NT2/D1 (cell line): ENCODE data around the gene TCEAL1.

ENCODE experiments used
- SUZ12 ChIP-seq: IDR thresholded peaks from 2 replicates; pipeline ENCODE4 v1.6.1; 2011; ENCODE audit not compliant: insufficient read length, insufficient read depth; ENCODE audit errors: extremely low read depth
- YY1 ChIP-seq: IDR thresholded peaks from 2 replicates; pipeline ENCODE4 v1.6.1; 2011; ENCODE audit not compliant: insufficient read length, insufficient read depth
- ZNF274 ChIP-seq: IDR thresholded peaks from 2 replicates; pipeline ENCODE4 v1.6.1; 2011; ENCODE audit warnings: mild to moderate bottlenecking, low read depth, low read length

GRCh38 chrX:103628386-103629317 lies at the start of gene TCEAL1:
- TF ChIP-seq ZNF274: no peak
- no peak for TF ChIP-seq SUZ12
- no peak for TF ChIP-seq YY1
